A549 (cell line): ENCODE results near the gene ACADSB.

Experiments used
- BHLHE40 ChIP-seq: IDR thresholded peaks from 2 replicates; pipeline ENCODE4 v1.6.1; 2012; ENCODE audit warnings: low read depth, low read length, inconsistent platforms
- CEBPB ChIP-seq, 2 experiments: fragments of >200 bp in 1 of 2; sonication (Bioruptor Twin) in 1 of 2; formaldehyde crosslinking in 1 of 2; IDR thresholded peaks; 2 replicates each; pipeline ENCODE4 v1.6.1; 2012 to 2016
- CHD2 ChIP-seq: fragments of 150-350 bp; IDR thresholded peaks from 2 replicates; pipeline ENCODE4 v1.6.1; 2014; ENCODE audit warnings: low read length; ENCODE audit not compliant: partially characterized antibody
- CTCF ChIP-seq: fragments of >200 bp; sonication (Bioruptor Twin); formaldehyde crosslinking; IDR thresholded peaks from 3 replicates; pipeline ENCODE4 v1.5.1; 2016
- EP300 ChIP-seq, 2 experiments: fragments of >200 bp; sonication (Bioruptor Twin); formaldehyde crosslinking; IDR thresholded peaks; 2 replicates in 1 of 2; 3 replicates in 1 of 2; pipeline ENCODE4 v1.6.1; 2016 to 2017
- NPAS2 ChIP-seq: fragments of 250-450 bp; sonication (Bioruptor Pico); IDR thresholded peaks from 2 replicates; pipeline ENCODE4 v1.8.0; 2022; ENCODE audit warnings: mild to moderate bottlenecking, moderate library complexity, borderline replicate concordance
- NR3C1 ChIP-seq: fragments of >200 bp; sonication (Bioruptor Twin); formaldehyde crosslinking; IDR thresholded peaks from 3 replicates; pipeline ENCODE4 v1.6.1; 2017
- PHF8 ChIP-seq: fragments of 200-600 bp; sonication (generic); IDR thresholded peaks from 2 replicates; pipeline ENCODE4 v1.6.1; 2016; ENCODE audit warnings: low read depth, mild to moderate bottlenecking, antibody characterized with exemption, moderate library complexity, borderline replicate concordance
- POLR2A ChIP-seq: IDR thresholded peaks from 2 replicates; pipeline ENCODE4 v1.6.1; 2012; ENCODE audit warnings: mild to moderate bottlenecking, low read length
- TP53 ChIP-seq: fragments of 250-450 bp; sonication (Bioruptor Pico); IDR thresholded peaks from 2 replicates; pipeline ENCODE4 v1.5.0; 2021; ENCODE audit warnings: mild to moderate bottlenecking, moderate library complexity
- TF ChIP-seq, protein P1 (sequence below): fragments of 150-350 bp; IDR thresholded peaks from 2 replicates; pipeline ENCODE4 v1.6.1; 2014; ENCODE audit warnings: low read depth, mild to moderate bottlenecking, low read length

DNA sequence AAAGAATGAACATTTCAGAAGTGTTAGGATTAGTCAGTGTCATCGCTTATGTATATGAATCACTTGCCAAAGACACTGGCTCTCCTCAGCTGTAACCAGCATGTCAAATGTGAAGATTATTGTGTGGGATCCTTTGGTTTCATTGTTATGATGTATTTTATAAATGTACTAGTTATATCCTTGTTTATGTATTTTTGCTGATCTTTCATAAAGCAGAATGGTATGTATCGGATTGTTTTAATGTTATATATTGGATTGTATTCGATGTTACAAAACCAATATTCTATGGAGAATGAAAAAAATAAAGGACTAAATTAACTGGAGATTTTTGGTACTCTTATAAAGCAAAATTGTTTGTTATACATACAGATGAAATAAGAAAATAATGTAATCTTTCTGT lies 49.2 kb downstream of the ACADSB start:
- TF ChIP-seq, protein P1, sequence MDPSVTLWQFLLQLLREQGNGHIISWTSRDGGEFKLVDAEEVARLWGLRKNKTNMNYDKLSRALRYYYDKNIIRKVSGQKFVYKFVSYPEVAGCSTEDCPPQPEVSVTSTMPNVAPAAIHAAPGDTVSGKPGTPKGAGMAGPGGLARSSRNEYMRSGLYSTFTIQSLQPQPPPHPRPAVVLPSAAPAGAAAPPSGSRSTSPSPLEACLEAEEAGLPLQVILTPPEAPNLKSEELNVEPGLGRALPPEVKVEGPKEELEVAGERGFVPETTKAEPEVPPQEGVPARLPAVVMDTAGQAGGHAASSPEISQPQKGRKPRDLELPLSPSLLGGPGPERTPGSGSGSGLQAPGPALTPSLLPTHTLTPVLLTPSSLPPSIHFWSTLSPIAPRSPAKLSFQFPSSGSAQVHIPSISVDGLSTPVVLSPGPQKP: no peak
- no peak for TF ChIP-seq CTCF
- no peak for TF ChIP-seq CHD2
- no peak for TF ChIP-seq CEBPB (IDR thresholded peaks at IDR 0.05)
- no peak for TF ChIP-seq EP300 (IDR thresholded peaks at IDR 0.05)
- TF ChIP-seq TP53 (CRISPR knock-in tag): no peak
- TF ChIP-seq NPAS2 (CRISPR knock-in tag): no peak
- no peak for TF ChIP-seq NR3C1
- no peak for TF ChIP-seq BHLHE40
- no peak for TF ChIP-seq POLR2A
- no peak for TF ChIP-seq PHF8
